Measurements from ENCODE around the gene LNPEP.

DNA sequence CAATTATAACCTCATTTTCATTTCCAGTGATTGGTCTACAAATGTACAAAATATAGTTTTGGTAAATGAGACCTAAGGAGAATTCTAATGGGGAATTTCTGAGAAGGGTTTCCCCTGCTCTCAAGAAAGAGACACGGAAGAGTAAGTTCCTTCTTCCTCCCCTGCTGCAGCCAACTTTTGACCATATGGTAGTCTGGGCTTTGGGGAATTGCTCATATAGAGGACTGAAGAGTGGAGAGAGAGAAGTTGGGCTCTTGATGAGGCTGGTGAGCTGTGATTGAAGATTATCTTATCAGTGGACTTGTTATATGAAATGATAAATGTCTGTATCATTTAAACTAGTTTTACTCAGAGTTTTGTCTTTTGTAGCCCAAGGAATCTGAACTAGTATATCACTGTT is 4.3 kb upstream of the LNPEP start:
- TF ChIP-seq, protein P1, sequence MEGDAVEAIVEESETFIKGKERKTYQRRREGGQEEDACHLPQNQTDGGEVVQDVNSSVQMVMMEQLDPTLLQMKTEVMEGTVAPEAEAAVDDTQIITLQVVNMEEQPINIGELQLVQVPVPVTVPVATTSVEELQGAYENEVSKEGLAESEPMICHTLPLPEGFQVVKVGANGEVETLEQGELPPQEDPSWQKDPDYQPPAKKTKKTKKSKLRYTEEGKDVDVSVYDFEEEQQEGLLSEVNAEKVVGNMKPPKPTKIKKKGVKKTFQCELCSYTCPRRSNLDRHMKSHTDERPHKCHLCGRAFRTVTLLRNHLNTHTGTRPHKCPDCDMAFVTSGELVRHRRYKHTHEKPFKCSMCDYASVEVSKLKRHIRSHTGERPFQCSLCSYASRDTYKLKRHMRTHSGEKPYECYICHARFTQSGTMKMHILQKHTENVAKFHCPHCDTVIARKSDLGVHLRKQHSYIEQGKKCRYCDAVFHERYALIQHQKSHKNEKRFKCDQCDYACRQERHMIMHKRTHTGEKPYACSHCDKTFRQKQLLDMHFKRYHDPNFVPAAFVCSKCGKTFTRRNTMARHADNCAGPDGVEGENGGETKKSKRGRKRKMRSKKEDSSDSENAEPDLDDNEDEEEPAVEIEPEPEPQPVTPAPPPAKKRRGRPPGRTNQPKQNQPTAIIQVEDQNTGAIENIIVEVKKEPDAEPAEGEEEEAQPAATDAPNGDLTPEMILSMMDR (IDR thresholded peaks at IDR 0.05): no peak
- TF ChIP-seq POLR2A (IDR thresholded peaks at IDR 0.05): no peak

Data from breast epithelium (tissue), 3 donors.